HG02970 (cell line): ENCODE results near the gene ZMIZ1.

ENCODE experiments used
- ATAC-seq: cut with Tn5 transposase; IDR thresholded peaks from one replicate; pipeline ENCODE4 v1.9.1; 2021; ENCODE audit warnings: mild to moderate bottlenecking, moderate library complexity, moderate number of reproducible peaks; ENCODE audit not compliant: unreplicated experiment, low FRiP score

Gene ZMIZ1

DNA sequence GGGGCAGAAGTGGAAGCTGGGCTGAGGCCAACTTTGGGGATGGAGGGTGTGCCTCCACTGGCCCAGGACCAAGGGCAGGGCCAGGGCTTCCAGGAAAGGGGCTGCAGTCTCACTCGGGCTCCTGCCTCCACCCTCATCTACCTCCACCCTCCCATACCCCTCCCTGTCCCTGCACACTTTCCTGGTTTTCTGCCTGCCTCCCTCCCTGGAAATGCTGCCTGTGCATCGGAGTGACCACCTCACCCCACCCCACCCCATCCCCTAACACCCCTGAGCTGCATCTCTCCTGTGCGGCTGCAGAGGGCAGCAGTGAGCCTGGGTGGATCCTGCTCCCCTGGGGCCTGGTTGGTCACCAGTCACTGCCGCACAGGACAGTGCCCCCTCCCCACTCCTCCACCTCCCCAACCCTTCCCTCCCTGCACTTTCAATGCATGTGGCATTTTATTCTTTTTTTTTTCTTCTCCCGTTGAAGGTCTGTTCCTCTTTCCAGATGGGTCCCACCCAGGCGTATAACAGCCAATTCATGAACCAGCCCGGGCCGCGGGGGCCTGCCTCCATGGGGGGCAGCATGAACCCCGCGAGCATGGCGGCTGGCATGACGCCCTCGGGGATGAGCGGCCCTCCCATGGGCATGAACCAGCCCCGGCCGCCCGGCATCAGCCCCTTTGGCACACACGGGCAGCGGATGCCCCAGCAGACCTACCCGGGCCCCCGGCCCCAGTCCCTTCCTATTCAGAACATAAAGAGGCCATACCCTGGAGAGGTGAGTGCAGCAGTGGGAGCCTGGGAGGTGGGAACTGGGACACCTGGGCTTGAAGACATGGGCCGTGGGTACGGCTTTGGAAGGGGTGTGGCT, 224.4 kb downstream of the ZMIZ1 start:
- no peak for ATAC-seq

GRCh38 chr10:79293841-79294581, 225.2 kb downstream of the ZMIZ1 start:
- no peak for ATAC-seq

GRCh38 chr10:79295563-79295962, 226.8 kb downstream of the ZMIZ1 start:
- no peak for ATAC-seq

DNA sequence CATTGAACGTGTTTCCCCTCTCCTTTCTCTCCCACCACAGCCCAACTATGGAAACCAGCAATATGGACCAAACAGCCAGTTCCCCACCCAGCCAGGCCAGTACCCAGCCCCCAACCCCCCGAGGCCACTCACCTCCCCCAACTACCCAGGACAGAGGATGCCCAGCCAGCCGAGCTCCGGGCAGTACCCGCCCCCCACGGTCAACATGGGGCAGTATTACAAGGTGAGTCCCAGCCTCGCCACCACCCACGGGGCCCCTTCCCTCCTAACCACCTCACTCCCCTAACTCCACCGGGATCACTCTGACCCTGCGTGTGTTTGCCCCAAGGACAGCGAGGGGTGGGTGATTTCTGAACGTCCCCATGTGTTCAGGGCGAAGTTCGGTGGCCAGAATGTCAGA, 227.7 kb downstream of the ZMIZ1 start:
- no peak for ATAC-seq

GRCh38 chr10:79298403-79299244, 229.9 kb downstream of the ZMIZ1 start:
- ATAC-seq = no peak

GRCh38 chr10:79299397-79300241, 230.9 kb downstream of the ZMIZ1 start:
- ATAC-seq = no peak

DNA sequence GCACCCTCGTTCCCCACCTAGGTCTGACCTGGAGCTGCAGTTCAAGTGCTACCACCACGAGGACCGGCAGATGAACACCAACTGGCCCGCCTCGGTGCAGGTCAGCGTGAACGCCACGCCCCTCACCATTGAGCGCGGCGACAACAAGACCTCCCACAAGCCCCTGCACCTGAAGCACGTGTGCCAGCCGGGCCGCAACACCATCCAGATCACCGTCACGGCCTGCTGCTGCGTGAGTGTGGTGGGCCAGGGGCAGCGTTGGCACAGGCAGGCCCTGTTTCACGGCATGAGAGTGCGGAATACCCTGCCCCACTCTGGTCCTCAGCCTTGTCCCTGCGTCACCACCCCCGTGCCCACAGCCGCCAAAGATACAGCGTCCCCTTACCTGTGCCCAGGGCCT, 231.9 kb downstream of the ZMIZ1 start:
- ATAC-seq = no peak

GRCh38 chr10:79301754-79302530, 233.2 kb downstream of the ZMIZ1 start:
- ATAC-seq = no peak

DNA sequence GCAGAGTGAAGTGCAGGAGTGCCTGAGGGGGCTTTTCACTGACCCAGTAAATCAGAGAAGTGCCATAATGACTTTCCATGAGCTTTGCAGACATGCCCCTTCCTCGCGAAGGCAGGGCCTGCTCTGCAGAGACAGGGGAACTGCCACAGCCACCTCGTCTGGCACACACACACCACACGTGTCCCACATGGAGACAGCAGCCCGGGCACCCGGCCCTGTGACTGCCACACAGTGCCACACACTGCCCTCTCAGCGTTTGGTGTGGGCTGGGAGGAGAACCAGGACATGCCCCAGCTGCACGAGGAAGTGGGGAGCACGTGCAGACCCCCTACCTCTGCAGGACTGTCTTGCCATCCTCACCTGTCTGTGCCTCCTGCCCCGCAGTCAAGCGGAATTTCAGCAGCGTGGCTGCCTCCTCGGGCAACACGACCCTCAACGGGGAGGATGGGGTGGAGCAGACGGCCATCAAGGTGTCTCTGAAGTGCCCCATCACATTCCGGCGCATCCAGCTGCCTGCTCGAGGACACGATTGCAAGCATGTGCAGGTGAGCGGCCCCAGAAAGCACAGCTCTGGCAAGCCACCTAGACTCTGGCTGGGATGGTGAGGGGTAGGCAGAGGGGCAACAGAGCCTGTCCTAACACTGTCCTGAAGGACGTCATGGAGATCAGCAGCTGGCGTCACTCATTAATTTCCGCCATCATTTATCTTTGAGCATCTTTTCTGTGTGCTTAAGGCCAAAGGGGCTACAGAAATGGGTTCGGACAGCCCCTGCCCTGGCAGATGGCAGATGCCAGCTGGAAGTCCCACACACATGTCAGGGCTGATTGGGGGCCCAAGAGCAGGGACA, 235.1 kb downstream of the ZMIZ1 start:
- no peak for ATAC-seq

DNA sequence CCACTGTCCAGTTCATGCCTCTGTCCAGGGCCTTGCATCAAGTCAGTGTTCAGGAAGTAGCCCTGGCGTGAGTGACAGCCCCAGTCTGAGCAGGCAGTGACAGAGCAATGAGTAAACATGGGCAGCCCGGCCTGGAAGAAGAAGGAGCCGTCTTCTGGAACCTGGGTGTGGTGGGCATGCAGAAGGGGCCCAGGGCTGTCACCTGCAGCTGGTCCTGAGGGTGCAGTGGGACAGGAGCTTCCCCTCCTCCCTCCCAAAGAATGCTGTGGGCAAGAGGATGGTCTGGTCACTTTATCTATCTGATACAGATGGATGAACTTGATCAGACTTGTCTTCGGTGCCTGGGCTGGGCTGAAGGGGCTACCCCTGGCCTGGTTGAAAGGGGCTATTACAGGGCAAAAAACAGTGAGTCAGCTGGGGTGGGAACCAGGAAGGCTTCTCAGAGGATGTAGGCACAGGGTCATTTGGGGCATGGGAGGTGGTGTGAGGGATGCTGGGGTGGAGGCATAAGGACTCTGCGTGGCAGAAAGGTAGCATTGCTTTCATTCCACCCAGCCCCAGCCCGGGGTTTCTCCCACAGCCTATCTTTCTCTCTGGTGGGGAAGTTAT, 235.8 kb downstream of the ZMIZ1 start:
- no peak for ATAC-seq

DNA sequence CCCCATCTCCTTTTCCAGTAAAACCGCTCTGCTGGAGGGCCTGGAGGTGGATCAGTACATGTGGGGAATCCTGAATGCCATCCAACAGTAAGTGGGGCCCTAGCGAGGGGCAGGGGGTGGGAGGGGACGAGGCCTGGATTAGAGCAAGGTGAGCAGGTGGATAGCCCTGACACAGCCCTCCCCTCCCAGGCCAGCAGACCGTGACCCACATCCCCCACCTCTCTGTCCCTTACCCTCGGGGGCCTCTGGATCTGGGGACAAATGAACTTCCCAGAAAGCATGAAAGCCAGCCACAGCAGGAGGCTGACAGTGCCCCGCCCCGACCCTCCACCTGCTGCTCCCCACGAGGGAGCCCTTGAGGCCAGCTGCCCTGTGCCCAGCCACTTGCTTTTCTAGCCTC, 236.7 kb downstream of the ZMIZ1 start:
- ATAC-seq = no peak

- no peak for ATAC-seq
Measured at GRCh38 chr10:79305988-79306387, 237.2 kb downstream of the ZMIZ1 start.

- no peak for ATAC-seq
Measured at GRCh38 chr10:79306644-79307220, 238.0 kb downstream of the ZMIZ1 start.

DNA sequence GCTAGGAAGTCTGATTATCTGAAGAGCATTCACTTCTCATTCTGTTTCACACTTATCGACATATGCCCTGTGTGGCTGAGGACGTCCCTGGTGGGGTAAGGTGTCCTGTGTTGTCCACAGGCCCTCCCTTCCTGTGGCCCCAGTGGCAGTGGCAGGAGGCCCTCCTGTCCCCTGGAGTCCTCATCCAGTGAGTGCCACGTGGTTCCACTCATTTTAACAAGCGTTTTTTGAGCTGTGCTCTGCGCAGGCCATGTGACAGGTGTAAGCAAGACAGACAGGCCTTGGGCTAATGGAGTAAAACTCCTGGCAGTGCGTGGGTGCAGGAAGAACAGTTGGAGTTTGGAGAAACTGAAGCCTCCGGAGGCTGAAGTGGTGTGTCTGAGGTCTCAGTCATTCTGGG, 239.2 kb downstream of the ZMIZ1 start:
- ATAC-seq = no peak

- ATAC-seq = no peak
Measured at GRCh38 chr10:79308969-79309665, 240.4 kb downstream of the ZMIZ1 start.

DNA sequence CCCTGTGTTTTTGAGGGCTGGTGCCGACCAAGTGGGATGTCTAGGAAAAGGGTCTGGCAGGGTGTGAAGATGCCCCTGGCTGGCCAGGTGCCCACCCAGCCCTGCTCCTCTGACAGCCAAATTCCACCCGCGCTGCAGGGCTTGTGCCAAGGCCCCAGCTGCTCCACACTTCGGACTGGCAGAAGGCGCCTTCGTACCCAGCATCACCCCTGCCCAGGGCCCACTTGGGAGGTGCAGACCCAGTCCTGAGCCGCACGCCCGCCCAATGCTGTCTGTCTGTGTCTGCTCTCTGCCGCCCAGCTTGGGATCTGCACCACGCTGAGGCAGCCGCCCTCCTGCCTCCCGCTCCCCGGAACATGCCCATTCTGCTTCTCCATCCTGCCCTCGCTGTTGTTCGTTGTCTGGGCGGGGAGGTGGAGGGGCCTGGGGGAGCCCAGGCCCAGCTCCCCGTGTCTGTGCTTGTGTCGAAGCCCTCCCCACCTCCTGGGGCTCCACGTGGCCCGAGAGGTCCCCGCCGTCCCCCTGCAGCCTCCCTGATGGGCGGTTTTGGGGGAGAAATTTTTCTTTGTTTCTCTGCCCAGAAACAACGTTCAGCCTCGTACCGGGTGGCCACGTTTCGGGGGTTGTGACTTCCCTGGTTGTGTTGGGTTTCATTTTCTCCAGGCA, 241.6 kb downstream of the ZMIZ1 start:
- ATAC-seq = no peak
